ENCODE results near the gene CELSR3.
A peak's percentile ranks its signal among the peaks of the same experiment; 100 is the strongest.

DNA sequence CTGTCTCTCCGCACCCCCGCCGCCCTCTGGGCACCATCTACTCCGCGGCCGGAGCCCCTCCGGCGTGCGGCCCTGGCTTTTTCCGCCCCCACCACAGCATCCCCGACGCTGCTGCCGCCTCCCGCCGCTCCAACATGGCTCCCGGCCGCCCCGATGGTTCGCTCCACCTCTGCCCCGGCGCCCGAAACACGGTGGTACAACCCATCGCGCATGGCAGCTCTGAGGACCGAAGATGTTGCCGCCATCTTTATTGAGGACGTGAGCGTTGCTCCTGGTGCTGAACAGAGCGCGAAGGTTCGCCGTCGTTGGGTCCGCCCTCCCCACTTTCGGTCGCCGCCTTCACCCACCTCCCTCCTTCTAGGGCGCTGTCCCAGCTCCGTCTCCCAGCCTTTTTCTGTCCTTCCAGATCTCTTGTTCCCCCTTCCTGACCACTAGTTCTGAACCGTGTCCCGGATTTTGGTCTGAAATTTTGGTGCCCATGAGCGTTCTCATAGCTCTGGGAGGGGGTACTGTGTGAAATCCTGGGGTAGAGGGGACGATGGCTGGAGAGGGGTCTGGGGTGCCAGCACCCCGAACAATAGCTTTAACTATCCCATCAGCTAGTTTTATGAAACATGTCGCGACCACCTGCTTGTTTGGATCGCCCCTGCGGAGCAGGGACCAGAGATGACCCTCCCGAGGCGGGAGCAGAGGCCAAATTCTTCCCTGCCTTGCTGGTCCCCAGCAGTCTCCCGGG lies at the start of gene CELSR3:
- TF ChIP-seq, protein P1, sequence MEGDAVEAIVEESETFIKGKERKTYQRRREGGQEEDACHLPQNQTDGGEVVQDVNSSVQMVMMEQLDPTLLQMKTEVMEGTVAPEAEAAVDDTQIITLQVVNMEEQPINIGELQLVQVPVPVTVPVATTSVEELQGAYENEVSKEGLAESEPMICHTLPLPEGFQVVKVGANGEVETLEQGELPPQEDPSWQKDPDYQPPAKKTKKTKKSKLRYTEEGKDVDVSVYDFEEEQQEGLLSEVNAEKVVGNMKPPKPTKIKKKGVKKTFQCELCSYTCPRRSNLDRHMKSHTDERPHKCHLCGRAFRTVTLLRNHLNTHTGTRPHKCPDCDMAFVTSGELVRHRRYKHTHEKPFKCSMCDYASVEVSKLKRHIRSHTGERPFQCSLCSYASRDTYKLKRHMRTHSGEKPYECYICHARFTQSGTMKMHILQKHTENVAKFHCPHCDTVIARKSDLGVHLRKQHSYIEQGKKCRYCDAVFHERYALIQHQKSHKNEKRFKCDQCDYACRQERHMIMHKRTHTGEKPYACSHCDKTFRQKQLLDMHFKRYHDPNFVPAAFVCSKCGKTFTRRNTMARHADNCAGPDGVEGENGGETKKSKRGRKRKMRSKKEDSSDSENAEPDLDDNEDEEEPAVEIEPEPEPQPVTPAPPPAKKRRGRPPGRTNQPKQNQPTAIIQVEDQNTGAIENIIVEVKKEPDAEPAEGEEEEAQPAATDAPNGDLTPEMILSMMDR (IDR thresholded peaks at IDR 0.05), result no peak
- peak; percentile 8 for TF ChIP-seq POLR2A (IDR thresholded peaks at IDR 0.05; ENCODE audit: low read depth)
